ENCODE data around the gene PHYH.

GRCh38 chr10:13311177-13311575, 11.3 kb upstream of the PHYH start:
- TF ChIP-seq, protein P1, sequence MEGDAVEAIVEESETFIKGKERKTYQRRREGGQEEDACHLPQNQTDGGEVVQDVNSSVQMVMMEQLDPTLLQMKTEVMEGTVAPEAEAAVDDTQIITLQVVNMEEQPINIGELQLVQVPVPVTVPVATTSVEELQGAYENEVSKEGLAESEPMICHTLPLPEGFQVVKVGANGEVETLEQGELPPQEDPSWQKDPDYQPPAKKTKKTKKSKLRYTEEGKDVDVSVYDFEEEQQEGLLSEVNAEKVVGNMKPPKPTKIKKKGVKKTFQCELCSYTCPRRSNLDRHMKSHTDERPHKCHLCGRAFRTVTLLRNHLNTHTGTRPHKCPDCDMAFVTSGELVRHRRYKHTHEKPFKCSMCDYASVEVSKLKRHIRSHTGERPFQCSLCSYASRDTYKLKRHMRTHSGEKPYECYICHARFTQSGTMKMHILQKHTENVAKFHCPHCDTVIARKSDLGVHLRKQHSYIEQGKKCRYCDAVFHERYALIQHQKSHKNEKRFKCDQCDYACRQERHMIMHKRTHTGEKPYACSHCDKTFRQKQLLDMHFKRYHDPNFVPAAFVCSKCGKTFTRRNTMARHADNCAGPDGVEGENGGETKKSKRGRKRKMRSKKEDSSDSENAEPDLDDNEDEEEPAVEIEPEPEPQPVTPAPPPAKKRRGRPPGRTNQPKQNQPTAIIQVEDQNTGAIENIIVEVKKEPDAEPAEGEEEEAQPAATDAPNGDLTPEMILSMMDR (IDR thresholded peaks at IDR 0.05) = no peak
- TF ChIP-seq POLR2A (IDR thresholded peaks at IDR 0.05) = no peak

Data from transverse colon (tissue), 3 donors.